GM18520 (cell line): ENCODE results near the gene MAMDC4.
"Not testable (repeated sequence)": the region's sequence is repeated elsewhere in the genome, so short reads cannot be mapped to it uniquely, and the experiment has no call there.

Experiments used
- ATAC-seq: cut with Tn5 transposase; IDR thresholded peaks from one replicate; pipeline ENCODE4 v1.9.1; 2021; ENCODE audit not compliant: unreplicated experiment

The MAMDC4 gene

GRCh38 chr9:136860529-136860928 lies 8.4 kb downstream of the MAMDC4 start:
- no peak for ATAC-seq

- ATAC-seq = no peak
Observed at GRCh38 chr9:136860933-136861873, 9.1 kb downstream of the MAMDC4 start.

GRCh38 chr9:136861874-136862457 lies 9.8 kb downstream of the MAMDC4 start:
- no peak for ATAC-seq

- ATAC-seq = no peak
Observed at GRCh38 chr9:136862849-136863622, 10.9 kb downstream of the MAMDC4 start.

GRCh38 chr9:136863623-136864273 lies 11.6 kb downstream of the MAMDC4 start:
- ATAC-seq = no peak

GRCh38 chr9:136865041-136865767 lies 13.1 kb downstream of the MAMDC4 start:
- no peak for ATAC-seq

- no peak for ATAC-seq
Observed at GRCh38 chr9:136865768-136866103, 13.6 kb downstream of the MAMDC4 start.

- ATAC-seq = not testable (repeated sequence)
Observed at GRCh38 chr9:136866898-136867421, 14.8 kb downstream of the MAMDC4 start.

- ATAC-seq = no peak
Observed at GRCh38 chr9:136867480-136867879, 15.3 kb downstream of the MAMDC4 start.

- ATAC-seq = no peak
Observed at GRCh38 chr9:136867917-136868316, 15.8 kb downstream of the MAMDC4 start.

GRCh38 chr9:136868644-136869043 lies 16.5 kb downstream of the MAMDC4 start:
- no peak for ATAC-seq

GRCh38 chr9:136869611-136870010 lies 17.5 kb downstream of the MAMDC4 start:
- not testable (repeated sequence) for ATAC-seq

GRCh38 chr9:136875155-136875554 lies 23.0 kb downstream of the MAMDC4 start:
- ATAC-seq = no peak

- no peak for ATAC-seq
Observed at GRCh38 chr9:136876476-136876875, 24.3 kb downstream of the MAMDC4 start.

- no peak for ATAC-seq
Observed at GRCh38 chr9:136880651-136881050, 28.5 kb downstream of the MAMDC4 start.

GRCh38 chr9:136881691-136882108 lies 29.6 kb downstream of the MAMDC4 start:
- no peak for ATAC-seq

- no peak for ATAC-seq
Observed at GRCh38 chr9:136882109-136882946, 30.2 kb downstream of the MAMDC4 start.

GRCh38 chr9:136882947-136883283 lies 30.8 kb downstream of the MAMDC4 start:
- not testable (repeated sequence) for ATAC-seq

GRCh38 chr9:136883670-136884069 lies 31.5 kb downstream of the MAMDC4 start:
- not testable (repeated sequence) for ATAC-seq
